GM18951 (cell line): ENCODE data around the gene ZSCAN30.

Experiments
- POLR2A ChIP-seq: IDR thresholded peaks from 4 replicates; pipeline ENCODE4 v1.6.1; 2011; ENCODE audit warnings: mild to moderate bottlenecking; ENCODE audit not compliant: insufficient read length, insufficient read depth; ENCODE audit errors: extremely low read depth
- in situ Hi-C: fragments of 300-500 bp; cut with MboI; formaldehyde crosslinking; loops from one replicate; pipeline ENCODE4 v1.12.0; 2022; ENCODE audit warnings: low sequenced_read_pairs, mixed read lengths, inconsistent platforms; ENCODE audit not compliant: unreplicated experiment

ZSCAN30 gene

GRCh38 chr18:35290094-35290735 is at the start of gene ZSCAN30:
TSS of gene ZSCAN30 (minus strand) at chr18:35290229. CDS start at chr18:35264352, 25,877 bp downstream.
- TF ChIP-seq POLR2A: peak; percentile 90
- in situ Hi-C loops: no loop called here

- in situ Hi-C loops: no loop called here
- no peak for TF ChIP-seq POLR2A
These were observed 47.3 kb upstream of the ZSCAN30 start for GRCh38 chr18:35337286-35337685.

DNA sequence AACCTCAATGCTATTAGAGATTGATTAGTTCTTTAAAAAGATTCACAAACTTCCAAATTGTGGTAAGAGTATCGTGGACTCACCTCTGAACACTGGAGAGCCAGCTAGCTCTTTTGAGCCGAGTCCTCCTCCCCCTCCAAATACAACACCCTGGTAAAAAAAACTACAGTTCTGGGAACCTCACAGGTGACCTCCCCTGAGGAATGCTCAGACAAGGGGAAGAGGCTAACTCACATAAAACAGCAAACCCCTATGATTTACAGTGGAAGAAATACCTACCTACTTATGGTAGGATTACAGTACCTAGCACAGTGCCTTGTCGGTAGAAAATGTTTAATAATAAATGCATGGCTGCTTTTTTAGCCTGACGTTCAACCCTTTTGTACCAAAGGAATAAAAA is 45.8 kb upstream of the ZSCAN30 start:
- in situ Hi-C loops: no loop called here

DNA sequence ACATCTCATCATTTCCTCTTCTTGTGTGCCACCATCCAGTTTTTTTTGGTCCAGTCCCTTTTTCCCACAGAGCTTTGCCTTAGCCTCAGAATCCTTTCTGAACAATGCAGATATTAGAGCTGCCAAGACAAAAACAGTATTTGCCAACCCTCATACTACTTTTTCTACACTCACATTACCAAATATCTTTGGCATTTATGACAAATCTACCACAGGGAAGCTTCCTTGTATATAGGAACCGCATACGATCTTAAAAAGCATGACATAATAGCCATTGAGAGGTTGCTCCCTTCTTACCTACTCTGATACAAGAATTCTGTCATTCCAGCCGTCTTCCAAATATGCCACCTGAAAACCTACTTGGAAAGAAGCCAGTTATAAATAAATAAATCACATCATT is 44.8 kb upstream of the ZSCAN30 start:
- no peak for TF ChIP-seq POLR2A
- in situ Hi-C loops: no loop called here

More for the DNA sequence above, 45.8 kb upstream of the ZSCAN30 start:
- TF ChIP-seq POLR2A: no peak

- in situ Hi-C loops: no loop called here
These were observed 44.2 kb upstream of the ZSCAN30 start for GRCh38 chr18:35334212-35334611.

GRCh38 chr18:35331367-35332087 is 41.5 kb upstream of the ZSCAN30 start:
- TF ChIP-seq POLR2A: no peak
- in situ Hi-C loops: no loop called here

More at GRCh38 chr18:35334212-35334611, 44.2 kb upstream of the ZSCAN30 start:
- no peak for TF ChIP-seq POLR2A

GRCh38 chr18:35328868-35329267 is 38.8 kb upstream of the ZSCAN30 start:
- in situ Hi-C loops: no loop called here
- TF ChIP-seq POLR2A: no peak

DNA sequence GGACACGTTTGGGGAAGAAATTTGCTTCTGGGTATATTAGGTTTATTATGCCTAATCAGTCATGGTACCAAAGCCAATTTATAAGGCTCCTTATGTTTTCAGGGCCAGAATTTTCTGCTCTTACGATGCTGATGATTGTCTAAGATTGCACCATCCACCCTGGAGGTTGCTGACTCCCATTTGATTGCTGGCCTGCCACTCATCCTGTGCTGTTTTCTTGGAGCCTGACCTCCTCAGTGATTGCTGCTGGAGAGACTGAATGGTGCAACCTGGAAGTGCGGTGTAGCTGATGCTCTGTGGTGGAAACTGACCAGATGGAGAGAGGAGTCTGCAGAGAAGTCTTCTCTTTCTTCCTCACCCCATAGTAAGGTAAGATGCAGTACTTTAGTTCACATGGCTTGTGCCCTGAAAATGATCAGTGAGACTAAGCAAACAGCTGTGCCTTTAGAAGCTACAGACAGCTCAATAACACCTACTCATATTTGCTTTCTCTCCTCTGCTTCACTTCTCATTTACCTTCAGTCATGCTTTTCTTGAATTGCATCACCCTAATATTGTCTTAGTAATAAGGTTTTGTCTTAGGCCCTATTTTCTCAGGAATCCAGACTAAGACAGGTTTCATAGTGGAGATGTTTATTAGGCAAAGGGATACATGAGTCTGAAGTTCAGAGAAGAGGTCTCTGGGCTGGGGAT is 36.8 kb upstream of the ZSCAN30 start:
- in situ Hi-C loops: no loop called here
- TF ChIP-seq POLR2A: no peak

DNA sequence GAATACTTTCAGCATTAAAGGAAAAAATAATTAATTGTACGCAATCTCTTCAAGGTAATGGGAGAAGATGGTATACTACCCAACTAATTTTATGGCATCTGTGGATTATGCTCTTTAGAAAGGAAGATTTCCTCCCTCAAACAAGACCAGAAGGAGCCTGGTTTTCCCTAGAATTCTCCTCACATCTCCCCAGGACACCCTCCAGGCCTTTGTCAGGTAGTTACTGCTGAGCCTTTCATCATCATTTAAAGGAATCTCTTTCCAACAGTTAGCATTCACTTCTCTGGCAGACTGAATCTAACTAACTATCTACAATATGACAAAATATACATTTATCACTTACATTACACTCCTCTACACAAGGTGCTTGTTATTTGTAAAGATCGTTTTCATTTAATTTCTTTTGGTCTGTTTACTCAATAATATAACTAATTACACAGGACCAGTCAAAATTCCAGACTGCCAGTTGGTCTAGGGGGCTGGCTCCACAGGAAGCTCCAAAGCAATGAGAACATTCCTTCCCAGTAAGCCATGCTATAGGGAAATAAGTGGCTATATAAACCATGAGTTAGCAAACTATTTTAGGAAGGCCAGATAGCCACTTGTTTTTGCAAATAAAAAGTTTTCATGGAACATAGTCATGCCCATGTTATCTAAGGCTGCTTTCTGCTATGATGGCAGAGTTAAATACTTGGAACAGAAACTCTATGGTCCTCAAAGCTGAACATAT is 35.1 kb upstream of the ZSCAN30 start:
- in situ Hi-C loops: no loop called here
- no peak for TF ChIP-seq POLR2A

DNA sequence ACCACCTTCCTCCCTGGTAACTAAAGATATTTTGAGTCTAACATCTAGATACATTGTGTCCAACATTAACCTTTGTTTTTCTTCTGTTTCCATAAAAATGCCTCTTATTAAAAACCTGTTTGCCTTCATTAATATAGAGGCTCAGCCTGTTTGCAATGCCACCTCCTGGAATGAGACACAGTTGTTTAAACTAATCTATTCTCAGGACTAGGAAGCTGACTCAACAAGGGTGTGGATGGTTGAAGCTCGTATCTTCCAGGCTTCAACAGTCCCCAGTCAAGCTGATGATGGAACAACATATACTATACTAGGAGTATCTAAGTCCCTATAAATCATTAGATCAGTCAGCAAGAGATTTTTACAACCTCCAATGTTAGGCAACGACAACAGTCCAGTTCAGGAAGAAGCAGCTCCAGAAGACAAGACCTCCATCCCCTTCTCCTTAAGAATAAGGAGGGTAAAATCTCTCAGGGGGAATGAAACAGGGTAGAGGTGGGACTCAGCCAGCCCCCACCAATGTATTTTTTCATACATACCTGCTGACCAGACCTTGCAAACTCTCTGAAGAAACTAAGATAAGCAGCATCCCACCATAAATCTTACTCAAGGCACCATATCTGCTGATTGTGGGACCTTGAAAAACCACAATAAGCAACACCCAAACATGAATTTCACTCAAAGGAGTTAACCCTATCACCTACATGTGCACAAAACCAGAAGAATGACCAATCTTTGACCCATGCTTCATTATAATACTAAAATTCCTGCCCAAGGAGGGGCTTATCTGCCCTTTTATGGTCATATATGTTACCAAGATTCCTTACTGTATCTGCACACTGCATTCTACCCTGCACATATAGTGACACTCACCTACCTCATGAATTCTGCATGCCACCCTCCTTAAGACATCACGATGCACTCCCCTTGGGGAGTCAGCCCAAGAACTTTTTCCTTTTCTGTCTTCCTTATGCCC is 32.7 kb upstream of the ZSCAN30 start:
- TF ChIP-seq POLR2A: no peak
- in situ Hi-C loops: no loop called here

DNA sequence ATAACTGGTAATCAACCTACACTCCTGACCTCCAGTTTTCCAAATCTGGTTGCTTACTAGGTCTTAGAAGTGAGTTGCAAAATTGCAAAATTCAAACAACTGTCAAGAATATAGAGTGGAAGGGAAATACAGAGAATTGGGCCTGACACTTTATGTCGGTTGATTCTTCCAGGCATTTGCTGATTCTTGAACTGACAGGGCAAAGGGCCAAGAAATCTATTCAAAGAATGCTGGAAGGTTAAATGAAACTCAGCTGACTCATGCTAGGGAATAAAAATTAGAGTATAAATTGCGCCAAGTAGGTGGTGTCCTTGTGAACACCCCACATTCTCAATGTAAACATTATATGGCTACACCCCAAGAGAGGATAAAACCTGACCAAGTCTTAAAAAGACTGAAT is 21.5 kb upstream of the ZSCAN30 start:
- in situ Hi-C loops: no loop called here
- TF ChIP-seq POLR2A: no peak
